ENCODE results near the gene PBX1.

DNA sequence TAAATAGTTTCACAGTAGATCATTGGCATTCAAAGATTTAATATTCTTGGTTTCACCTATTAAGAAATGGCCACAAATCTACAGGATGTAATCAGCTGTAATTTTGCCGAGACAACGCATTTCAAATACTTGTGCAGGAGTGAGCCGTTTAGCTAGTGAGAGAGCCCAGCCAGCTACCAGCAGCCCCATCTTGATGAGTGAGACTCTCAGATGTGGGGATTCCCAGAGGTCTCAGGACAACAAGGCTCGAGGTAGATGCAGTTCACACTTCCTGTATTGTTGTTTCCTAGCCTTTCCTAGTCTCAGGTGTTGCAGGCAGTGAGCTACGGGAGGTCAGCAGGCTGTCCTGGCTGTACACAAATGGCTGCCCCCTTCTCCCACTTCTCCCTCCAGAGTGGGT lies 108.6 kb downstream of the PBX1 start:
- no peak for TF ChIP-seq POLR2A (IDR thresholded peaks at IDR 0.05)
- TF ChIP-seq, protein P1, sequence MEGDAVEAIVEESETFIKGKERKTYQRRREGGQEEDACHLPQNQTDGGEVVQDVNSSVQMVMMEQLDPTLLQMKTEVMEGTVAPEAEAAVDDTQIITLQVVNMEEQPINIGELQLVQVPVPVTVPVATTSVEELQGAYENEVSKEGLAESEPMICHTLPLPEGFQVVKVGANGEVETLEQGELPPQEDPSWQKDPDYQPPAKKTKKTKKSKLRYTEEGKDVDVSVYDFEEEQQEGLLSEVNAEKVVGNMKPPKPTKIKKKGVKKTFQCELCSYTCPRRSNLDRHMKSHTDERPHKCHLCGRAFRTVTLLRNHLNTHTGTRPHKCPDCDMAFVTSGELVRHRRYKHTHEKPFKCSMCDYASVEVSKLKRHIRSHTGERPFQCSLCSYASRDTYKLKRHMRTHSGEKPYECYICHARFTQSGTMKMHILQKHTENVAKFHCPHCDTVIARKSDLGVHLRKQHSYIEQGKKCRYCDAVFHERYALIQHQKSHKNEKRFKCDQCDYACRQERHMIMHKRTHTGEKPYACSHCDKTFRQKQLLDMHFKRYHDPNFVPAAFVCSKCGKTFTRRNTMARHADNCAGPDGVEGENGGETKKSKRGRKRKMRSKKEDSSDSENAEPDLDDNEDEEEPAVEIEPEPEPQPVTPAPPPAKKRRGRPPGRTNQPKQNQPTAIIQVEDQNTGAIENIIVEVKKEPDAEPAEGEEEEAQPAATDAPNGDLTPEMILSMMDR (IDR thresholded peaks at IDR 0.05) = no peak
- no peak for TF ChIP-seq EP300 (IDR thresholded peaks at IDR 0.05)
